ENCODE results near the gene NGRN. TPM values are rescaled to one million over a fixed set of nuclear protein-coding genes. Genes with fewer than 3 reads are reported as not detected.

NGRN gene
- total and polyA plus RNA-seq, 2 of the 8 experiments (the other 6 are each of a cell fraction or from before 2014, with no cell fraction given) = 60.1 to 101 TPM

DNA sequence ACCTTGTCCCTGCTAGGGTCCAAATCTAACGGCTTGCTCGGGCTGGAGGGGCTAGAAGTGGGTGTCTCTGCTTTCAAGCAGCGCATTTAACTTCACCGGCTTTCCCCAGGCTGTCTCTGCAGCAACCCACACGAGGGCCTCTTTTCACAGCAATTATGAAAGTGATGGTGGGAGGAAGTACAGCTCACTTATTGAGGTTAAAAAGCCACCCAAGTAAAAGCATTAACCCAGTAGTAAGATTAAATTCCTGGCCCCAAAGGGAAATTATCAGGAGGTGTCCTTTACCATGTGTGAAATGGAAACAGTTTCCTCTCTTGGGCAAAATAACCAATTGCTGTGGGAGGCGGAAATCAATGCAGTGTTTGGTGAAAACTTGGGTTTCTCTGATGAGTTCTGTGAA lies 41.1 kb downstream of the NGRN start:
- CTCF ChIA-PET (ENCODE audit: partially characterized antibody) = interaction anchor here (0.9 to 7.3 kb wide), 6 partner anchors 11 to 176 kb away, joined by 3 to 42 read pairs (median 8); no protein-coding TSS in a partner anchor
- Histone ChIP-seq H3K18ac (ENCODE audit: extremely low read depth, low read length) (no peak overlapping the region), H3K4me2 (ENCODE audit: insufficient read depth in 1 of 2, low read depth in 2 of 2, low read length in 2 of 2) (no peak overlapping the region), H2BK5ac (ENCODE audit: low read depth, low read length) (no peak overlapping the region), H2BK15ac (ENCODE audit: low read length) (no peak overlapping the region), H2BK20ac (ENCODE audit: low read length) (no peak overlapping the region), H2AK5ac (ENCODE audit: low read depth, low read length) (no peak overlapping the region), H4K20me1 (replicated peaks in 1 of 2; ENCODE audit: control insufficient read depth in 1 of 2, insufficient read depth in 2 of 2, low read length in 2 of 2) (no peaks in the 10 kb centered on the region), H4K5ac (ENCODE audit: insufficient read length, low read depth, low read length) (no peak overlapping the region), H3K4me1 (replicated peaks in 1 of 4; ENCODE audit: control insufficient read depth in 3 of 4, insufficient read depth in 4 of 4, low read length in 3 of 4) (peaks cover 0 to under 1% (median 0%) of the 10 kb centered on the region in 4 experiments; a peak in 1 of 7 replicates), H4K8ac (ENCODE audit: extremely low read depth, insufficient read depth, low read length) (no peak overlapping the region), H3K4me3 (ENCODE audit: extremely low read depth in 1 of 4, insufficient read depth in 2 of 4, low read depth in 3 of 4, low read length in 4 of 4) (no peak overlapping the region), H3K9ac (replicated peaks in 1 of 4; ENCODE audit: extremely low read depth in 1 of 4, low read depth in 3 of 4, low read length in 3 of 4) (no peak overlapping the region), H2BK120ac (replicated peaks; ENCODE audit: low read depth, low read length) (no peak overlapping the region), H3K27me3 (replicated peaks in 1 of 4; ENCODE audit: control insufficient read depth in 3 of 4, extremely low read depth in 1 of 4, insufficient read depth in 3 of 4, low read length in 3 of 4) (no peaks in the 10 kb centered on the region), H3K36me3 (ENCODE audit: control insufficient read depth in 2 of 4, insufficient read depth in 4 of 4, low read length in 3 of 4) (no peaks in the 10 kb centered on the region; a peak in 1 of 8 replicates), H3K23ac (ENCODE audit: insufficient read length) (no peak overlapping the region), H3K23me2 (ENCODE audit: low read depth, low read length) (no peaks in the 10 kb centered on the region; the same call in 1 of the 2 replicates), H3K9me3 (ENCODE audit: insufficient read depth in 2 of 2, low read depth in 1 of 2, low read length in 1 of 2) (no peaks in the 10 kb centered on the region), H3K56ac (replicated peaks; ENCODE audit: insufficient read length, low read depth, low read length) (no peak overlapping the region), H3K79me1 (ENCODE audit: low read depth, low read length) (no peaks in the 10 kb centered on the region), H3K27ac (ENCODE audit: low read depth, low read length) (no peak overlapping the region), H3K14ac (ENCODE audit: insufficient read length) (no peak overlapping the region), H2BK12ac (ENCODE audit: low read depth, low read length) (no peak overlapping the region), H4K91ac (replicated peaks; ENCODE audit: insufficient read length, low read length) (no peak overlapping the region), H3K79me2 (ENCODE audit: control insufficient read depth in 1 of 2, insufficient read depth in 2 of 2, low read length in 2 of 2) (no peaks in the 10 kb centered on the region), H2AFZ (ENCODE audit: low read length) (no peak overlapping the region), H3K4ac (replicated peaks; ENCODE audit: insufficient read length, low read depth, low read length) (no peak overlapping the region)
- WGBS, 2 experiments (ENCODE audit: extremely low coverage in 1 of 2, insufficient coverage in 1 of 2, insufficient read length in 1 of 2, insufficient replicate concordance in 2 of 2, low coverage in 1 of 2, low lambda C conversion rate in 2 of 2, missing lambda C conversion rate in 1 of 2) = 82% methylated on average over 6 of the region's 6 CpGs; no CpG with 5 or more reads in 1 of the 2 experiments
- FAIRE-seq (no peak), DNase-seq (ENCODE audit: low read depth in 1 of 2, low spot score in 2 of 2) (no peak)
- POLR2A ChIA-PET (ENCODE audit: partially characterized antibody) = no interaction called here
- TF ChIP-seq POLR2AphosphoS5 (IDR thresholded peaks at IDR 0.05; ENCODE audit: low read depth, low read length) (no peak), JUN (IDR thresholded peaks at IDR 0.05; ENCODE audit: low read depth, low read length) (no peak), YY1 (IDR thresholded peaks at IDR 0.05; ENCODE audit: low read depth, low read length) (no peak), BACH1 (IDR thresholded peaks at IDR 0.05; ENCODE audit: low read length) (no peak), RNF2 (IDR thresholded peaks at IDR 0.05; ENCODE audit: borderline replicate concordance, low read depth, low read length, missing control alignments, poor library complexity, severe bottlenecking) (no peak), SUZ12 (IDR thresholded peaks at IDR 0.05; ENCODE audit: low read length) (no peak), CBX8 (IDR thresholded peaks at IDR 0.05; ENCODE audit: borderline replicate concordance, low read depth, low read length) (no peak), HDAC6 (IDR thresholded peaks at IDR 0.05; ENCODE audit: low read depth, low read length) (no peak), BRCA1 (IDR thresholded peaks at IDR 0.05; ENCODE audit: low read depth, low read length) (no peak), RFX5 (IDR thresholded peaks at IDR 0.05; ENCODE audit: borderline replicate concordance, low read depth, low read length) (no peak), JUND (IDR thresholded peaks at IDR 0.05; ENCODE audit: low read length) (no peak), CEBPB (IDR thresholded peaks at IDR 0.05; ENCODE audit: low read depth, low read length) (no peak), EP300 (IDR thresholded peaks at IDR 0.05; ENCODE audit: borderline replicate concordance in 1 of 2, low read depth in 2 of 2, low read length in 2 of 2) (no peak), TAF7 (optimal IDR thresholded peaks at IDR 0.05; ENCODE audit: borderline replicate concordance, low read depth, low read length) (no peak)
- TF ChIP-seq, protein P1, sequence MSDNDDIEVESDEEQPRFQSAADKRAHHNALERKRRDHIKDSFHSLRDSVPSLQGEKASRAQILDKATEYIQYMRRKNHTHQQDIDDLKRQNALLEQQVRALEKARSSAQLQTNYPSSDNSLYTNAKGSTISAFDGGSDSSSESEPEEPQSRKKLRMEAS (IDR thresholded peaks at IDR 0.05) = no peak
